Common myeloid progenitor, CD34-positive (primary cell): ENCODE data around the gene ISY1.
A peak's percentile ranks its signal among the peaks of the same experiment; 100 is the strongest.

Source experiments
- CTCF ChIA-PET: fragments of 350-600 bp; sonication (Branson Sonifier 250); formaldehyde crosslinking; loops from one replicate; lab custom pipeline; 2021; ENCODE audit warnings: antibody characterized with exemption; lab: Charles Lee
- POLR2A ChIA-PET: fragments of 350-600 bp; sonication (Branson Sonifier 250); formaldehyde crosslinking; loops from one replicate; lab custom pipeline; 2021; ENCODE audit warnings: antibody characterized with exemption; lab: Charles Lee
- DNase-seq, 3 donors: peaks; one replicate each; pipeline versions ENCODE4 v3.0.0 to v3.0.0-alpha.2; 2013
- H3K27ac ChIP-seq, 2 experiments: 1 replicate in 1 of 2; 2 replicates in 1 of 2; pipeline ENCODE4 v1.7.0; 2013; ENCODE audit warnings: inconsistent platforms in 2 of 2, low read length in 2 of 2, mild to moderate bottlenecking in 2 of 2, low read depth in 1 of 2, moderate library complexity in 1 of 2; ENCODE audit not compliant: severe bottlenecking in 2 of 2, insufficient read depth in 1 of 2, poor library complexity in 1 of 2
- H3K27me3 ChIP-seq, 5 experiments: replicated peaks in 2 of 5; 1 replicate in 3 of 5; 2 replicates in 2 of 5; pipeline versions ENCODE4 v1.6.1 to v1.7.0; 2013; ENCODE audit warnings: low read length in 4 of 5, mild to moderate bottlenecking in 2 of 5, moderate library complexity in 2 of 5, inconsistent platforms in 1 of 5; ENCODE audit not compliant: insufficient read depth in 5 of 5, control insufficient read depth in 4 of 5
- H3K36me3 ChIP-seq, 4 experiments: 1 replicate in 2 of 4; 2 replicates in 2 of 4; pipeline versions ENCODE4 v1.6.1 to v1.7.0; 2013; ENCODE audit warnings: low read length in 3 of 4, control low read depth in 1 of 4, mild to moderate bottlenecking in 1 of 4; ENCODE audit not compliant: control insufficient read depth in 4 of 4, insufficient read depth in 4 of 4
- H3K4me1 ChIP-seq, 4 experiments: 1 replicate in 3 of 4; 2 replicates in 1 of 4; pipeline versions ENCODE4 v1.6.1 to v1.7.1; 2013; ENCODE audit warnings: low read length in 3 of 4, mild to moderate bottlenecking in 3 of 4, control low read depth in 1 of 4, inconsistent platforms in 1 of 4, moderate library complexity in 1 of 4; ENCODE audit not compliant: control insufficient read depth in 4 of 4, insufficient read depth in 4 of 4; ENCODE audit errors: control extremely low read depth in 1 of 4
- H3K4me3 ChIP-seq, 7 experiments: 1 replicate in 4 of 7; 2 replicates in 3 of 7; pipeline versions ENCODE4 v1.5.1 to v1.7.0; 2013; ENCODE audit warnings: mild to moderate bottlenecking in 7 of 7, low read length in 6 of 7, moderate library complexity in 6 of 7, inconsistent platforms in 2 of 7, low read depth in 2 of 7, control low read depth in 1 of 7; ENCODE audit not compliant: insufficient read depth in 4 of 7, control insufficient read depth in 1 of 7; ENCODE audit errors: extremely low read depth in 1 of 7
- H3K9me3 ChIP-seq, 5 experiments: 1 replicate in 4 of 5; 2 replicates in 1 of 5; pipeline versions ENCODE4 v1.6.1 to v1.7.1; 2013; ENCODE audit warnings: low read length in 4 of 5, mild to moderate bottlenecking in 2 of 5, inconsistent platforms in 1 of 5, low read depth in 1 of 5, moderate library complexity in 1 of 5; ENCODE audit not compliant: control insufficient read depth in 4 of 5, insufficient read depth in 2 of 5; ENCODE audit errors: control extremely low read depth in 1 of 5
- WGBS: methylation state at CpG from one replicate; pipeline ENCODE4 v1.1.5; 2013; ENCODE audit not compliant: insufficient coverage; 5-methylcytosine and 5-hydroxymethylcytosine counted together

ISY1 gene

GRCh38 chr3:129131465-129132088, 29.3 kb downstream of the ISY1 start:
- Histone ChIP-seq H3K4me3 (no peak overlapping the region), H3K27me3 (no peaks in the 10 kb centered on the region), H3K9me3 (no peaks in the 10 kb centered on the region), H3K27ac (no peak overlapping the region), H3K4me1 (peaks cover 0 to 18% (median 17%) of the 10 kb centered on the region in 4 experiments), H3K36me3 (peaks cover 13 to 76% (median 59%) of the 10 kb centered on the region in 4 experiments)
- no peak for DNase-seq
- ChIA-PET CTCF (interaction anchor here (0.8 to 2.0 kb wide), 3 partner anchors 17 to 161 kb away, joined by 3 to 6 read pairs (median 4); no protein-coding TSS in a partner anchor), POLR2A (no interaction called here)
- WGBS: 100% methylated on average over 2 of the region's 2 CpGs

GRCh38 chr3:129130291-129130813, 30.5 kb downstream of the ISY1 start:
- no peaks in the 10 kb centered on the region for H3K9me3 ChIP-seq
- ChIA-PET POLR2A (interaction anchor here (0.6 kb wide), 1 partner anchor 100 kb away, joined by 3 read pairs; no protein-coding TSS in a partner anchor), CTCF (interaction anchor here (1.8 kb wide), 1 partner anchor 16 kb away, joined by 4 read pairs; no protein-coding TSS in a partner anchor)
- WGBS: 99% methylated on average over 9 of the region's 13 CpGs
- no peak overlapping the region for H3K27ac ChIP-seq
- peaks cover 0 to 19% (median 18%) of the 10 kb centered on the region in 4 experiments for H3K4me1 ChIP-seq
- H3K27me3 ChIP-seq: no peaks in the 10 kb centered on the region
- no peak for DNase-seq
- no peak overlapping the region for H3K4me3 ChIP-seq
- peaks cover 13 to 70% (median 57%) of the 10 kb centered on the region in 4 experiments for H3K36me3 ChIP-seq

- POLR2A ChIA-PET: no interaction called here
- H3K27ac ChIP-seq: no peak overlapping the region
- CTCF ChIA-PET: interaction anchor here (0.8 to 1.8 kb wide), 2 partner anchors 8 to 117 kb away, joined by 3 to 6 read pairs; no protein-coding TSS in a partner anchor
Observed at GRCh38 chr3:129128357-129129155, 32.3 kb downstream of the ISY1 start.

GRCh38 chr3:129126726-129127280, 34.1 kb downstream of the ISY1 start:
- Histone ChIP-seq H3K36me3 (peaks cover 0 to 37% (median 30%) of the 10 kb centered on the region in 4 experiments), H3K4me1 (peaks cover 0 to 35% (median 34%) of the 10 kb centered on the region in 4 experiments), H3K27me3 (no peaks in the 10 kb centered on the region), H3K9me3 (no peaks in the 10 kb centered on the region), H3K27ac (peak overlapping the region in 1 of 2 experiments; percentile 2), H3K4me3 (no peak overlapping the region)
- ChIA-PET POLR2A (no interaction called here), CTCF (interaction anchor here (0.9 to 2.1 kb wide), 5 partner anchors 9 to 156 kb away, joined by 3 to 8 read pairs (median 3); no protein-coding TSS in a partner anchor)
- WGBS: 77% methylated on average over 6 of the region's 9 CpGs
- no peak for DNase-seq

More at GRCh38 chr3:129128357-129129155, 32.3 kb downstream of the ISY1 start:
- H3K36me3 ChIP-seq: peaks cover under 1 to 53% (median 44%) of the 10 kb centered on the region in 4 experiments
- peaks cover 0 to 21% (median 20%) of the 10 kb centered on the region in 4 experiments for H3K4me1 ChIP-seq
- no peaks in the 10 kb centered on the region for H3K9me3 ChIP-seq
- no peak overlapping the region for H3K4me3 ChIP-seq
- 96% methylated on average over 15 of the region's 16 CpGs for WGBS
- no peak for DNase-seq
- H3K27me3 ChIP-seq: no peaks in the 10 kb centered on the region

GRCh38 chr3:129123314-129124060, 37.4 kb downstream of the ISY1 start:
- no peak overlapping the region for H3K27ac ChIP-seq
- peaks cover 8 to 61% (median 56%) of the 10 kb centered on the region in 4 experiments for H3K4me1 ChIP-seq
- H3K9me3 ChIP-seq: no peaks in the 10 kb centered on the region
- ChIA-PET CTCF (interaction anchor here (0.9 to 3.1 kb wide), 8 partner anchors 10 to 123 kb away, joined by 3 to 14 read pairs (median 4); no protein-coding TSS in a partner anchor), POLR2A (interaction anchor here (0.6 kb wide), 1 partner anchor 347 kb away, joined by 3 read pairs; no protein-coding TSS in a partner anchor)
- WGBS: 60% methylated on average over 1 of the region's 5 CpGs
- DNase-seq: peak; percentile 44 to 80 (median 78)
- H3K27me3 ChIP-seq: no peaks in the 10 kb centered on the region
- no peak overlapping the region for H3K4me3 ChIP-seq
- peaks cover 0 to 5% (median 4%) of the 10 kb centered on the region in 4 experiments for H3K36me3 ChIP-seq

- H3K36me3 ChIP-seq: peaks cover 0 to 6% (median 1%) of the 10 kb centered on the region in 4 experiments
- peak overlapping the region in 1 of 7 experiments; percentile 78 for H3K4me3 ChIP-seq
- peaks cover 11 to 58% (median 52%) of the 10 kb centered on the region in 4 experiments for H3K4me1 ChIP-seq
- H3K9me3 ChIP-seq: no peaks in the 10 kb centered on the region
- 90% methylated on average over 16 of the region's 18 CpGs for WGBS
- DNase-seq: no peak
- POLR2A ChIA-PET: interaction anchor here (0.6 to 1.3 kb wide), 3 partner anchors 61 to 150 kb away, joined by 3 to 7 read pairs (median 4); partner anchors contain the start of gene CNBP
- H3K27ac ChIP-seq: no peak overlapping the region
- no peaks in the 10 kb centered on the region for H3K27me3 ChIP-seq
- CTCF ChIA-PET: interaction anchor here (0.9 to 3.1 kb wide), 6 partner anchors 13 to 124 kb away, joined by 3 to 14 read pairs (median 4); no protein-coding TSS in a partner anchor
Observed at GRCh38 chr3:129122412-129123011, 38.4 kb downstream of the ISY1 start.
